Activated CD8-positive, alpha-beta memory T cell treated with anti-CD3 and anti-CD28 coated beads for 48 hours (primary cell): ENCODE data around the gene VIT.

ENCODE experiments used
- DNase-seq, 3 experiments: peaks; one replicate each; pipeline ENCODE4 v3.0.0-alpha.2; 2020; ENCODE audit warnings: low read depth in 2 of 3, low spot score in 2 of 3

VIT gene, protein sequence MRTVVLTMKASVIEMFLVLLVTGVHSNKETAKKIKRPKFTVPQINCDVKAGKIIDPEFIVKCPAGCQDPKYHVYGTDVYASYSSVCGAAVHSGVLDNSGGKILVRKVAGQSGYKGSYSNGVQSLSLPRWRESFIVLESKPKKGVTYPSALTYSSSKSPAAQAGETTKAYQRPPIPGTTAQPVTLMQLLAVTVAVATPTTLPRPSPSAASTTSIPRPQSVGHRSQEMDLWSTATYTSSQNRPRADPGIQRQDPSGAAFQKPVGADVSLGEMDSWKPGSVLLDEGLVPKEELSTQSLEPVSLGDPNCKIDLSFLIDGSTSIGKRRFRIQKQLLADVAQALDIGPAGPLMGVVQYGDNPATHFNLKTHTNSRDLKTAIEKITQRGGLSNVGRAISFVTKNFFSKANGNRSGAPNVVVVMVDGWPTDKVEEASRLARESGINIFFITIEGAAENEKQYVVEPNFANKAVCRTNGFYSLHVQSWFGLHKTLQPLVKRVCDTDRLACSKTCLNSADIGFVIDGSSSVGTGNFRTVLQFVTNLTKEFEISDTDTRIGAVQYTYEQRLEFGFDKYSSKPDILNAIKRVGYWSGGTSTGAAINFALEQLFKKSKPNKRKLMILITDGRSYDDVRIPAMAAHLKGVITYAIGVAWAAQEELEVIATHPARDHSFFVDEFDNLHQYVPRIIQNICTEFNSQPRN

GRCh38 chr2:36696533-36696932, at the start of gene VIT:
TSS of gene VIT (plus strand) at chr2:36696707. CDS start at chr2:36716371, 19,664 bp downstream.
- no peak for DNase-seq

GRCh38 chr2:36650031-36650829, 46.3 kb upstream of the VIT start:
- no peak for DNase-seq

DNA sequence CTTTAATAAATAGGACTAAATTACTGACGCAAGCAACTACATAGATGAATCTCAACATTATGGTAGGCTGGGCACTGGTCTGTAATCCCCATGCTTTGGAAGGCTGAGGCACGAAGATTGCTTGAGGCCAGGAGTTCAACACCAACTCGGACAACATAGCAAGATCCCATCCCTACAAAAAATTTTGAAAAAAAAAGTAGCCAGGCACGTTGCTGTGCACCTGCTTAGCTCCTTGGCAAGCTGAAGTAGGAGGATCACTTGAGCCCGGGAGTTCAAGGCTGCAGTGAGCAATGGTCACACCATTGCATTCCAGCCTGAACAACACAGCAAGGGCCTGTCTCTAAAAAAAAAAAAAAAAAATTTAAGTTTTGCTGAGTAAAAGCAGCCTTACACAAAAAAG, 43.4 kb upstream of the VIT start:
- DNase-seq = no peak

- DNase-seq = no peak
Measured at GRCh38 chr2:36653967-36654694, 42.4 kb upstream of the VIT start.

DNA sequence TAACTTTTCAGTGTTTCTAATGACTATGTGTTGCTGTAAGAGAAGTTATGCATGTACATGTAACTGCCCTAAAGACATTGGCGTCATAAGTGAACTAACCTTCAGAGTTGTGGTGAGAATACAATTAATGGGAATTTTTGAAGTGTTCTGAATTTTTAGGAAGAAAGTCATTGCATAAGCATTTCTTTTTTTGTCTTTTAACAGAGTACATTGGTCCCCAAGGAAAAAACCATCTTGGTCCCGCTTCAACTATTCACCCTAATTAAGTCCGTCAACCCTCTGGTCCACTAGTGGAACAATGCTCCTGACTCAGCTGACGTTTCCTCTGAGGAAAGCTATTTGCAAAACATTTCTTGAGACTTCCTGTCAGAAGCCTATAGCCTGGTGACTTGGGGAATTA, 41.1 kb upstream of the VIT start:
- no peak for DNase-seq

DNA sequence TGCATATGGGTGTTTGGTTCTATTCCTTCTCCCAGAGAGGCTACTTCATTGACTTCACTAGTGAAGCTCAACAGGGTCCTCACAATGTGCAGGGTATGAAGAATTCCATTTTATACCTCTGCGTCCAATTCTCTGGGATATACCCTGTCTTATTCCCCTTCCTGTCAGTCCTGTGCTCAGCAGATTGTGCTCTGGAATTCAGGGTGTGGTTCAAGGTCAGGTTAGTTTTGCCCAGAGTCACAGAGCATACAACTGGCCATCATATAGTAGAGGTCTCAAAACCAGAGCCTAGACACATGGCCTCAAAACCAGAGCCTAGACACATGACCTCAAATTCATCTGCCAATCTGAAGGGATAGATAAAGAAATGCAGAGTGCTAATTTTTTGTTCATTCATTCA, 38.8 kb upstream of the VIT start:
- no peak for DNase-seq

- no peak for DNase-seq
Measured at GRCh38 chr2:36658277-36658748, 38.2 kb upstream of the VIT start.

DNA sequence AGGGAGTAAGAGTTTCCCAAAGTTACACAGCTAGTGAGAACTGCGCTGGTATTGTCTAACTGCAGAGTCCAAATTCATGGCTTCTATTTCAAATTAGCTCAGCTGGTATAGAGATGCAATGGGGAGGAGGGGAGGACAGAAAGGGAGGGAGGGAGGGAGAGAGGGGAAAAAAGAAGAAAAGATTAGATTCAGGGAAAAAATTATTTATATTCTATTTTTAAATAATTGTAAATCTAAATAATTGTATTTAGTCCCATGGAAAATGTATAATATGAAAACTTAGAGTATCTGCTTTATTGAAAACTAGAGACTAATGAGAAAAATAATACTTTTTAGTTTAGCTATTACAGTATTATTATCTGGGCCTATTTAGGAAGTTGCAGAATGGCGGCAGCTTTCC, 37.3 kb upstream of the VIT start:
- no peak for DNase-seq

- no peak for DNase-seq
Measured at GRCh38 chr2:36659872-36660312, 36.6 kb upstream of the VIT start.

- DNase-seq = no peak
Measured at GRCh38 chr2:36662638-36663037, 33.9 kb upstream of the VIT start.

- no peak for DNase-seq
Measured at GRCh38 chr2:36663295-36663694, 33.2 kb upstream of the VIT start.

- DNase-seq = no peak
Measured at GRCh38 chr2:36663851-36664695, 32.4 kb upstream of the VIT start.

- no peak for DNase-seq
Measured at GRCh38 chr2:36664696-36665076, 31.8 kb upstream of the VIT start.

- no peak for DNase-seq
Measured at GRCh38 chr2:36667931-36668330, 28.6 kb upstream of the VIT start.

- no peak for DNase-seq
Measured at GRCh38 chr2:36670881-36671595, 25.5 kb upstream of the VIT start.

DNA sequence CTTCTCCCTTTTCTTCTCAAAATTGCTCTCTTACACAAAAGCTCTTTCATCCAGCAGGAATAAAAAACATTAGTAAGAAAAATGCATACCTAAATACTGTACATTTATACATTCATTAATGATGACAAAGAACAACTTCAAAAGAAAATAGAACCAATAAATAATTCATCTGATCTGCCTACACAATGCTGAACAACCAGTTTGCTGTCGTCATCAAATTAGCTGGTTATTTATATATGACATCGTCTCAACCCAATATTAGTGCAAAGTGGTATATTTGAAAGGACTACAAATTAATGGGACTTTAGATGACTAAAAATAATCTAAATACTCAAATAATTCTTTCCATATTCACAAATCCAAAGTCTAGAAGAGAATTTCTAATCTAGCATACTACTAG, 24.8 kb upstream of the VIT start:
- DNase-seq = no peak

DNA sequence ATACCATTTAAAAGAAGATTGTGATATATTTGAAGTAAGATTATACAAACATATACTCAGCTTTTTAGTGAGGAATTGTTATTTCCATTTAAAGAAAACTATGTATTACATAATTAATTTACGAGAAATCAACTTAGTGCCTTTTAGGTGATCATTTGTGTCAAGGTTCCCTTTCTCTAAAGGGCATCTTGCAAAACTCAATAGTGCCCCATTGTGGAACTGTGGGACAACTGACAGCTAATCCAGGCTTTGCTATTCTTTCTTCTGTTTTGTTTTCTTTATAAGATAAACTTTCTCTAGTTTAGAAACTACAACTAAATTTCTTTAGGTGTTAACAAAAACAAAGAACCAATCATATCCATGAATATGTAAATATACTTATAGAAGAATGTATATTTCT, 24.3 kb upstream of the VIT start:
- DNase-seq = no peak

- no peak for DNase-seq
Measured at GRCh38 chr2:36675579-36676282, 20.8 kb upstream of the VIT start.

GRCh38 chr2:36676364-36676763, 20.1 kb upstream of the VIT start:
- no peak for DNase-seq
